ENCODE measurements around the gene SLFNL1.
A peak's percentile ranks its signal among the peaks of the same experiment; 100 is the strongest.

The SLFNL1 gene

GRCh38 chr1:40978886-40979240 lies 42.7 kb downstream of the SLFNL1 start:
- Mint-ChIP-seq H3K27me3 (no peaks in the 10 kb centered on the region), H3K4me1 (peaks cover 23 to 47% of the 10 kb centered on the region in 2 donors), H3K4me3 (peak overlapping the region; percentile 92 to 93), H3K36me3 (peaks cover 19% of the 10 kb centered on the region in 2 donors), H3K9me3 (no peaks in the 10 kb centered on the region), H3K27ac (peak overlapping the region; percentile 99)
- no peak for ATAC-seq (replicated peaks)
- no peak for DNase-seq

DNA sequence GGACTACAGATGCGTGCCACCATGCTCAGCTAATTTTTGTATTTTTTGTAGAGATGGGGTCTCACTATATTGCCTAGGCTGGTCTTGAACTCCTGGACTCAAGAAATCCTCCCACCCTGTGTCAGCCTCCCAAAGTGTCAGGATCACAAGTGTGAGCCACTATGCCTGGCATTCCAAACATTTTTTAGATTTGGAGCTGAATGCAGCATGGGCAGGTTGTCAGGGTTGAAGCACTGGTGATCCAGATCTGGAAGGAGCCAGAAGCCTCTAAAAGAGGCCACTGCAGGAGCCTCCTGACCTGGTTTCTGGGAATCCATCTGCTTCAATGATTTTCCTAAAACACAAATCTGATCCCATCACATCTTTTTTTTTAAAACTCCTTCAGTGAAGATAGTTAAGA lies 43.8 kb downstream of the SLFNL1 start:
- H3K4me3 Mint-ChIP-seq: no peak overlapping the region
- no peaks in the 10 kb centered on the region for H3K27me3 Mint-ChIP-seq
- no peak overlapping the region for H3K27ac Mint-ChIP-seq
- H3K9me3 Mint-ChIP-seq: no peaks in the 10 kb centered on the region
- H3K36me3 Mint-ChIP-seq: peaks cover 16% of the 10 kb centered on the region in 2 donors
- ATAC-seq (replicated peaks) (no peak), DNase-seq (no peak)
- H3K4me1 Mint-ChIP-seq: peaks cover 26 to 53% of the 10 kb centered on the region in 2 donors

DNA sequence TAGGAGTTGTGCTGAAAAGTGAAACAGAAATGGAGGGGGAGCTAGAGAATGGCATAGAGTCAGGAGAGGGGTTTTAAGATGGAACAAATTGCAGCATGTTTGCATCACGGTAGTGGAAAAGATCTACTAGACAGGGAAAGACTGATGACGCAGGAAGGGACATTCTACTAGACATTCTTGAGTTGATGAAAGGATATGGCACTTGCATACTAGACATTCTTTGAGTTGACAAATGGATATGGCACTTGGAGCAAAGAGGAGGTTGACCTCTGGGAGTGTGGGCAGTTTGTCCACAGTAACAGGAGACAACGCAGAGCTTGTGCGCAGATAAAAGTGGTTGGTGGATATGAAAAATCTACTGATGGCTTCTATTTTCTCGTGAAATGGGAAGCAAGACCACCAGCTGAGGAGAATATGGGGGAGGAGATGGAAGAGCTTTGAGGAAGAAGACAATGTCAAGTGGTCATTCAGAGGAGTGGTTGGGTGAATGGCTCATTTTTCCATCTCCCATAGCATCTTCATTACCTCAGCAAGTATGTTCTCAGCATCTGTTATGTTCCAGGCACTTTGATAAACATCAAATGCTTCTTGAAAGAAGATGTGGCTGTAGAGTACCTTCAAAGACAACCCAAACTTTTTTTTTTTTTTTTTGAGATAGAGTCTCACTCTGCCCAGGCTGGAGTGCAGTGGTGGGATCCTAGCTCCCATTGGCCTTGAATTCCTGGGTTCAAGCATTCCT lies 44.4 kb downstream of the SLFNL1 start:
- Mint-ChIP-seq H3K27ac (no peak overlapping the region), H3K36me3 (peaks cover 13 to 14% of the 10 kb centered on the region in 2 donors), H3K27me3 (no peaks in the 10 kb centered on the region), H3K9me3 (no peaks in the 10 kb centered on the region), H3K4me3 (no peak overlapping the region), H3K4me1 (peaks cover 29 to 52% of the 10 kb centered on the region in 2 donors)
- no peak for ATAC-seq (replicated peaks)
- DNase-seq: no peak

- Mint-ChIP-seq H3K36me3 (no peaks in the 10 kb centered on the region), H3K4me1 (peaks cover 18 to 36% of the 10 kb centered on the region in 2 donors), H3K27ac (no peak overlapping the region), H3K27me3 (no peaks in the 10 kb centered on the region), H3K9me3 (no peaks in the 10 kb centered on the region), H3K4me3 (no peak overlapping the region)
- ATAC-seq (replicated peaks): no peak
- no peak for DNase-seq
Observed at GRCh38 chr1:40974945-40975344, 46.6 kb downstream of the SLFNL1 start.

DNA sequence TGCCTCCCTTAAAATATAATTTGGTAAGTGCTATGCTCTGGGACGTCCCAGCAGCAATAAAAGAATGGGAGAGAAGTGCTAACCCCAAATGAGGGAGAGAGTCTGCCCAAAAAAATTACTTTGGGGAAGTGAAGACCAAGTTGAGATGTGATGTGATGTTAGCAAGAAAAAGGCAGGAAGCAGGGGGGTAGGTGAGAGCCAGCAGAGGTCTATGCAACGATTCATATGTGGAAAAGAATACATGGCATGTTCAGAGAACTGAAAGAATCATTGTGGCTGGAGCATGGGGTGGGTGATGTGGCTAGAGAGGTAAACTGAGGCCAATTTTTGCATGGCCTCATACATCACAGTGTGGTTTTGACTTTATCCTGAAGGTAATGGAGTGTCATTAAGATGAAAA lies 47.6 kb downstream of the SLFNL1 start:
- Mint-ChIP-seq H3K9me3 (no peaks in the 10 kb centered on the region), H3K4me1 (peaks cover 17 to 30% of the 10 kb centered on the region in 2 donors), H3K27me3 (no peaks in the 10 kb centered on the region), H3K27ac (no peak overlapping the region), H3K4me3 (no peak overlapping the region), H3K36me3 (no peaks in the 10 kb centered on the region)
- no peak for DNase-seq
- peak; percentile 79 to 82 for ATAC-seq (replicated peaks)

- H3K27me3 Mint-ChIP-seq: no peaks in the 10 kb centered on the region
Observed at GRCh38 chr1:40971966-40972365, 49.6 kb downstream of the SLFNL1 start.

DNA sequence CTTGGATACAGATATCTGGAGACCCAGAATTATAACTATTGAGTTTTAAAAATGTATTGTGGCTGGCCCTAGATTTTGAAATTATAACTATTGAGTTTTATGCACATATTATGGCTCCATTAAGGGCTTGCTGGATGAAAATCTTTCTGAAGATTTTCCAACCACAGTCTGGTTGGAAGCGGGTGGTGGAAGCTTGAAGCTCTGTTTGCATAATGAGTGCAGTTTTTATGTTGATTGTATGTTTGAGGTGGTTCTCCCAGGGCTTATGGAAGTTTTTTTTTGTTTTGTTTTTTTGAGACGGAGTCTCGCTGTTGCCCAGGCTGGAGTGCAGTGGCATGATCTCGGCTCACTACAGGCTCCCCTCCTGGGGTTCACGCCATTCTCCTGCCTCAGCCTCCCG lies 52.1 kb downstream of the SLFNL1 start:
- no peak overlapping the region for H3K27ac Mint-ChIP-seq
- peaks cover 12 to 23% of the 10 kb centered on the region in 2 donors for H3K4me1 Mint-ChIP-seq
- ATAC-seq (replicated peaks) (no peak), DNase-seq (no peak)
- no peaks in the 10 kb centered on the region for H3K27me3 Mint-ChIP-seq
- H3K9me3 Mint-ChIP-seq: no peaks in the 10 kb centered on the region
- H3K4me3 Mint-ChIP-seq: no peak overlapping the region
- no peaks in the 10 kb centered on the region for H3K36me3 Mint-ChIP-seq

More at GRCh38 chr1:40971966-40972365, 49.6 kb downstream of the SLFNL1 start:
- Mint-ChIP-seq H3K4me1 (peaks cover 15 to 32% of the 10 kb centered on the region in 2 donors), H3K9me3 (no peaks in the 10 kb centered on the region), H3K27ac (peak overlapping the region; percentile 20), H3K4me3 (no peak overlapping the region), H3K36me3 (no peaks in the 10 kb centered on the region)
- DNase-seq: no peak
- ATAC-seq (replicated peaks): peak; percentile 29 to 35

GRCh38 chr1:40966417-40966816 lies 55.1 kb downstream of the SLFNL1 start:
- ATAC-seq (replicated peaks) (no peak), DNase-seq (no peak)
- Mint-ChIP-seq H3K9me3 (no peaks in the 10 kb centered on the region), H3K4me3 (no peak overlapping the region), H3K36me3 (no peaks in the 10 kb centered on the region), H3K4me1 (peaks cover 0 to 6% of the 10 kb centered on the region in 2 donors), H3K27ac (no peak overlapping the region), H3K27me3 (no peaks in the 10 kb centered on the region)
